H1 (cell line): ENCODE measurements around the gene ITGAE. TPM values are rescaled to one million over a fixed set of nuclear protein-coding genes. Genes with fewer than 3 reads are reported as not detected.

Experiments used
- ATF2 ChIP-seq: IDR thresholded peaks from 2 replicates; pipeline ENCODE4 v1.6.1; 2012; ENCODE audit warnings: low read length, inconsistent platforms
- CHD7 ChIP-seq: fragments of 300-600 bp; sonication (generic); IDR thresholded peaks from 2 replicates; pipeline ENCODE4 v1.7.1; 2012; ENCODE audit warnings: low read length, moderate library complexity, mild to moderate bottlenecking, inconsistent platforms; ENCODE audit not compliant: insufficient replicate concordance
- CTBP2 ChIP-seq: IDR thresholded peaks from 2 replicates; pipeline ENCODE4 v1.7.0; 2011; ENCODE audit warnings: borderline replicate concordance, mild to moderate bottlenecking, moderate library complexity, mixed read lengths, low read length; ENCODE audit not compliant: insufficient read depth, insufficient read length
- EGR1 ChIP-seq: IDR thresholded peaks from 2 replicates; pipeline ENCODE4 v1.6.1; 2011; ENCODE audit warnings: low read depth, low read length, borderline replicate concordance
- GTF2F1 ChIP-seq: IDR thresholded peaks from 2 replicates; pipeline ENCODE4 v1.6.1; 2012; ENCODE audit warnings: low read depth, low read length, improper control_type of control experiment, borderline replicate concordance
- POLR2A ChIP-seq, 2 experiments: IDR thresholded peaks; 1 replicate in 1 of 2; 2 replicates in 1 of 2; pipeline ENCODE4 v1.6.1; 2011; ENCODE audit warnings: low read depth in 2 of 2, low read length in 2 of 2, mild to moderate bottlenecking in 2 of 2; ENCODE audit errors: control extremely low read depth in 1 of 2
- RFX5 ChIP-seq: IDR thresholded peaks from 2 replicates; pipeline ENCODE4 v1.6.1; 2011; ENCODE audit warnings: low read depth, low read length, improper control_type of control experiment, borderline replicate concordance
- RNF2 ChIP-seq: fragments of 200-900, 300-1000 bp; sonication (generic); IDR thresholded peaks from 2 replicates; pipeline ENCODE4 v1.7.1; 2016; ENCODE audit warnings: borderline replicate concordance, low read depth, mild to moderate bottlenecking, antibody characterized with exemption, low read length; ENCODE audit not compliant: poor library complexity, severe bottlenecking; ENCODE audit errors: missing control alignments
- SIX5 ChIP-seq: IDR thresholded peaks from 2 replicates; pipeline ENCODE4 v1.6.1; 2011; ENCODE audit warnings: mild to moderate bottlenecking, low read depth, low read length
- polyA plus RNA-seq, 7 experiments: library from polyadenylated mRNA; depleted of rRNA in 3 of 7; stranded (reverse) in 5 of 7; unstranded in 2 of 7; fragments of >200 nt in 5 of 7; fragments of 200-250 nt in 2 of 7; gene quantifications; 1 replicate in 5 of 7; 2 replicates in 1 of 7; 4 replicates in 1 of 7; pipeline versions ENCODE4 v1.2.1 to v1.2.3, GENCODE V29; 2011 to 2013; ENCODE audit warnings: missing spikeins in 2 of 7, mixed read lengths in 2 of 7
- total RNA-seq: library from RNA; stranded (reverse); fragmentation: NEBNext Ultra II Directional; extraction: Animal tissue kit (Norgen Biotek cat#: 25700); gene quantifications from 2 replicates; pipeline ENCODE4 v1.2.1, GENCODE V29; 2021

Gene ITGAE
- total and polyA plus RNA-seq, 2 of the 8 experiments (the other 6 are each of a cell fraction or from before 2014, with no cell fraction given) = 23.2 to 43.1 TPM

GRCh38 chr17:3699951-3700350 lies 101.0 kb downstream of the ITGAE start (continued):
- TF ChIP-seq CHD7 = no peak
- TF ChIP-seq EGR1 = no peak
- TF ChIP-seq POLR2A (IDR thresholded peaks at IDR 0.05; ENCODE audit: control extremely low read depth in 1 of 2, low read depth in 2 of 2, low read length in 2 of 2) = no peak
- no peak for TF ChIP-seq ATF2
- TF ChIP-seq GTF2F1 = no peak
- TF ChIP-seq RFX5 = no peak
- TF ChIP-seq SIX5 = no peak
- TF ChIP-seq CTBP2 = no peak
- no peak for TF ChIP-seq RNF2
